ENCODE results near the gene STAC2. TPM values are rescaled to one million over a fixed set of nuclear protein-coding genes. Genes with fewer than 3 reads are reported as not detected.
"Not testable (repeated sequence)": the region's sequence is repeated elsewhere in the genome, so short reads cannot be mapped to it uniquely, and the experiment has no call there.

Gene STAC2
- total RNA-seq, 4 donors from 2014 or later = 0.17 to 0.29 TPM; not detected in 2

- Histone ChIP-seq H3K9me3 (no peaks in the 10 kb centered on the region), H3K36me3 (peaks cover 0 to 4% (median 0%) of the 10 kb centered on the region in 4 donors), H3K4me3 (no peak overlapping the region), H3K27ac (replicated peaks in 1 of 4) (no peak overlapping the region), H3K27me3 (peaks cover 0 to 8% (median 0%) of the 10 kb centered on the region in 4 donors), H3K4me1 (peaks cover 13 to 31% (median 28%) of the 10 kb centered on the region in 4 donors)
- WGBS = 76% methylated on average over 6 of the region's 6 CpGs
- DNase-seq (ENCODE audit: extremely low spot score) = no peak
- TF ChIP-seq, protein P1, sequence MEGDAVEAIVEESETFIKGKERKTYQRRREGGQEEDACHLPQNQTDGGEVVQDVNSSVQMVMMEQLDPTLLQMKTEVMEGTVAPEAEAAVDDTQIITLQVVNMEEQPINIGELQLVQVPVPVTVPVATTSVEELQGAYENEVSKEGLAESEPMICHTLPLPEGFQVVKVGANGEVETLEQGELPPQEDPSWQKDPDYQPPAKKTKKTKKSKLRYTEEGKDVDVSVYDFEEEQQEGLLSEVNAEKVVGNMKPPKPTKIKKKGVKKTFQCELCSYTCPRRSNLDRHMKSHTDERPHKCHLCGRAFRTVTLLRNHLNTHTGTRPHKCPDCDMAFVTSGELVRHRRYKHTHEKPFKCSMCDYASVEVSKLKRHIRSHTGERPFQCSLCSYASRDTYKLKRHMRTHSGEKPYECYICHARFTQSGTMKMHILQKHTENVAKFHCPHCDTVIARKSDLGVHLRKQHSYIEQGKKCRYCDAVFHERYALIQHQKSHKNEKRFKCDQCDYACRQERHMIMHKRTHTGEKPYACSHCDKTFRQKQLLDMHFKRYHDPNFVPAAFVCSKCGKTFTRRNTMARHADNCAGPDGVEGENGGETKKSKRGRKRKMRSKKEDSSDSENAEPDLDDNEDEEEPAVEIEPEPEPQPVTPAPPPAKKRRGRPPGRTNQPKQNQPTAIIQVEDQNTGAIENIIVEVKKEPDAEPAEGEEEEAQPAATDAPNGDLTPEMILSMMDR (IDR thresholded peaks at IDR 0.05) = no peak
- TF ChIP-seq EP300 (IDR thresholded peaks at IDR 0.05) (no peak), POLR2A (IDR thresholded peaks at IDR 0.05; ENCODE audit: low read depth) (no peak), POLR2AphosphoS5 (IDR thresholded peaks at IDR 0.05) (no peak)
- intact Hi-C loops (cut with DNase I) = no loop called here
Observed at GRCh38 chr17:39170558-39170957, 55.2 kb downstream of the STAC2 start.

- Histone ChIP-seq H3K9me3 (no peaks in the 10 kb centered on the region), H3K27me3 (peaks cover 0 to 8% (median 0%) of the 10 kb centered on the region in 4 donors), H3K36me3 (no peaks in the 10 kb centered on the region), H3K27ac (replicated peaks in 1 of 4) (no peak overlapping the region), H3K4me3 (no peak overlapping the region), H3K4me1 (peaks cover 18 to 31% (median 30%) of the 10 kb centered on the region in 4 donors)
- WGBS = 65% methylated on average over 4 of the region's 4 CpGs
- TF ChIP-seq POLR2A (IDR thresholded peaks at IDR 0.05; ENCODE audit: low read depth) (no peak), POLR2AphosphoS5 (IDR thresholded peaks at IDR 0.05) (no peak), EP300 (IDR thresholded peaks at IDR 0.05) (no peak)
- TF ChIP-seq, protein P1 (IDR thresholded peaks at IDR 0.05) = no peak
- no peak for DNase-seq (ENCODE audit: extremely low spot score)
- intact Hi-C loops (cut with DNase I) = no loop called here
Observed at GRCh38 chr17:39170109-39170508, 55.6 kb downstream of the STAC2 start.

DNA sequence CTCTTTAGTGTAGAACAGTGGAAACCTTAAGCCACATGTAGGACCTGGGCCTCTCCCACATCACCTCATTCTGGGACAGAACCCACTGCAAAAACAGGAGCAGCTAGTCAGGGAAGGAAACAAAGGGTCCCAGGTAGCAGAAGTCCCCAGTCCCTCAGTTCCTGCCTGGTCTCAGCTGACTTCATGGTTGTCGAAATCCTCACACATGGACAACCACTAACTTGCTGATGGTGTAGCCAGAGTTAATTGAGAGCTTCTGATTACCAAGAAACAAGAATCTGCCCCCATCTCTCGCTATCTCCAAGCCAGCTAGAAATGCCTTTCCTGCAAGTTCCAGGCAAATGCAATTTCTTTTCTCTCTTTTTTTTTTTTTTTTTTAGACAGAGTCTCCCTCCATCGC lies 56.2 kb downstream of the STAC2 start:
- intact Hi-C loops (cut with DNase I) = no loop called here
- Histone ChIP-seq H3K36me3 (no peaks in the 10 kb centered on the region), H3K9me3 (no peaks in the 10 kb centered on the region), H3K4me3 (no peak overlapping the region), H3K27me3 (peaks cover 0 to 8% (median 0%) of the 10 kb centered on the region in 4 donors), H3K27ac (replicated peaks in 1 of 4) (no peak overlapping the region), H3K4me1 (peaks cover 19 to 31% (median 29%) of the 10 kb centered on the region in 4 donors)
- no peak for TF ChIP-seq EP300 (IDR thresholded peaks at IDR 0.05)
- TF ChIP-seq POLR2AphosphoS5 (IDR thresholded peaks at IDR 0.05) = no peak
- TF ChIP-seq POLR2A (IDR thresholded peaks at IDR 0.05; ENCODE audit: low read depth) = no peak
- TF ChIP-seq, protein P1 (IDR thresholded peaks at IDR 0.05) = no peak
- DNase-seq (ENCODE audit: extremely low spot score) = no peak
- WGBS = 76% methylated on average over 3 of the region's 3 CpGs

- no peak overlapping the region for H3K4me3 ChIP-seq
- intact Hi-C loops (cut with DNase I) = no loop called here
- H3K9me3 ChIP-seq = no peaks in the 10 kb centered on the region
- TF ChIP-seq EP300 (IDR thresholded peaks at IDR 0.05) = no peak
- peaks cover 23 to 35% (median 30%) of the 10 kb centered on the region in 4 donors for H3K4me1 ChIP-seq
- H3K36me3 ChIP-seq = no peaks in the 10 kb centered on the region
- no peak for DNase-seq (ENCODE audit: extremely low spot score)
- 73% methylated on average over 14 of the region's 14 CpGs for WGBS
- H3K27me3 ChIP-seq = peaks cover 0 to 8% (median 0%) of the 10 kb centered on the region in 4 donors
- H3K27ac ChIP-seq (replicated peaks in 1 of 4) = no peak overlapping the region
Observed at GRCh38 chr17:39169101-39169500, 56.6 kb downstream of the STAC2 start.

GRCh38 chr17:39168503-39168902 lies 57.2 kb downstream of the STAC2 start:
- intact Hi-C loops (cut with DNase I); H3K36me3 ChIP-seq: not testable (repeated sequence)
- WGBS = 95% methylated on average over 10 of the region's 10 CpGs

DNA sequence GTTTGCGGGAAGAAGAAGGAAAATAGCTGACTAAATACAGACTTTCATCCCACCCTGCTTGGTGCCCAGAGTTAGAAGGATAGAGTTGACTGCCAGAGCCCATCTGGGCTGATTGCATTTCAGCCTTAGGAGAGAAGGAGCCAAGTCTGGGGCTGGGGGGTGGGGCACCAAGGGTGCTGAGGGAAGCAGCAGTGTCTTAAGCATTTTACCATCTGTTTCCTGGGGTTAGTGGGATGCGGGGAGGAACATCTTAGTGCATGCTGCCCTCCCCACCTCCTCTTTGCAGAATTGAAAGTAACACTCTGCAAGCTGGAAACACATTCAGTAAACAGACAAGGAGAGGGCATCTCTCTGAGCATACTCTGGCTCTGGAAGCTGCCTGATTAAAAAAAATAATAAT lies 58.3 kb downstream of the STAC2 start:
- 52% methylated on average over 2 of the region's 2 CpGs for WGBS
- no peak for DNase-seq (ENCODE audit: extremely low spot score)
- Histone ChIP-seq H3K27me3 (peaks cover 0 to 8% (median 0%) of the 10 kb centered on the region in 4 donors), H3K9me3 (no peaks in the 10 kb centered on the region), H3K4me3 (no peak overlapping the region), H3K4me1 (peaks cover 29 to 42% (median 35%) of the 10 kb centered on the region in 4 donors), H3K27ac (replicated peaks in 1 of 4) (no peak overlapping the region), H3K36me3 (no peaks in the 10 kb centered on the region)
- intact Hi-C loops (cut with DNase I) = no loop called here
- TF ChIP-seq EP300 (IDR thresholded peaks at IDR 0.05) (no peak), POLR2A (IDR thresholded peaks at IDR 0.05; ENCODE audit: low read depth) (no peak), POLR2AphosphoS5 (IDR thresholded peaks at IDR 0.05) (no peak)
- TF ChIP-seq, protein P1 (IDR thresholded peaks at IDR 0.05) = no peak

More at GRCh38 chr17:39168503-39168902, 57.2 kb downstream of the STAC2 start:
- not testable (repeated sequence) for H3K27me3 ChIP-seq; H3K9me3 ChIP-seq; DNase-seq (ENCODE audit: extremely low spot score); H3K27ac ChIP-seq (replicated peaks in 1 of 4); H3K4me3 ChIP-seq
- peaks cover 29 to 41% (median 35%) of the 10 kb centered on the region in 4 donors for H3K4me1 ChIP-seq

Data from esophagus muscularis mucosa (tissue), 4 donors.